ENCODE data around the gene ZNF782. TPM values are rescaled to one million over a fixed set of nuclear protein-coding genes. Genes with fewer than 3 reads are reported as not detected.

Gene ZNF782
- total and polyA plus RNA-seq, 2 donors from 2014 or later = 2.7 to 7.0 TPM

DNA sequence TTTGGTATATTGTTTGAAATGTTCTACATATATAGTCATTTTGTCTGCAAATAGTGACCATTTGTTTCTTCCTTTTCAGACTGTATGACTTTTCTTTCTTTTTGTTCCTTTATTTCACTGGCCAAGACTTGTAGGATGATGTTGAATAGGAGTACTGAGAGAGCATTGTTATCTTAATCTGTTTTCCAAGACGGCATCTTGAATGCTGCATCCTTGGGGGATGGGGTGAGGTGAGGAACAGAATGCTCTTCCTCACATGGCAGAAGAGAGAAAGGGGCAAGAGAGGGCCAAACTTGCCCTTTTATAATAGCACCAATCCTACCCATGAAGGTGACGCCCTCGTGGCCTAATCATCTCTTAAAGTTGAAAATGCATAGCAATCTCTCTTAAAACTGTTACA is 72.8 kb downstream of the ZNF782 start:
- DNase-seq (no peak), FAIRE-seq (no peak)
- H3K4me3 ChIP-seq (ENCODE audit: low read length in 3 of 3) = no peak overlapping the region
- intact Hi-C loops (cut with DNase I) = no loop called here
- no peak overlapping the region for H3K27ac ChIP-seq (ENCODE audit: low read depth in 2 of 2, low read length in 2 of 2)
- H3K9me3 ChIP-seq (ENCODE audit: control insufficient read depth in 2 of 3, insufficient read depth in 1 of 3, low read length in 3 of 3) = peaks cover 0 to 5% (median 0%) of the 10 kb centered on the region in 3 donors
- H3K36me3 ChIP-seq (ENCODE audit: control insufficient read depth in 2 of 3, insufficient read depth in 3 of 3, low read length in 3 of 3) = no peaks in the 10 kb centered on the region
- TF ChIP-seq, protein P1, sequence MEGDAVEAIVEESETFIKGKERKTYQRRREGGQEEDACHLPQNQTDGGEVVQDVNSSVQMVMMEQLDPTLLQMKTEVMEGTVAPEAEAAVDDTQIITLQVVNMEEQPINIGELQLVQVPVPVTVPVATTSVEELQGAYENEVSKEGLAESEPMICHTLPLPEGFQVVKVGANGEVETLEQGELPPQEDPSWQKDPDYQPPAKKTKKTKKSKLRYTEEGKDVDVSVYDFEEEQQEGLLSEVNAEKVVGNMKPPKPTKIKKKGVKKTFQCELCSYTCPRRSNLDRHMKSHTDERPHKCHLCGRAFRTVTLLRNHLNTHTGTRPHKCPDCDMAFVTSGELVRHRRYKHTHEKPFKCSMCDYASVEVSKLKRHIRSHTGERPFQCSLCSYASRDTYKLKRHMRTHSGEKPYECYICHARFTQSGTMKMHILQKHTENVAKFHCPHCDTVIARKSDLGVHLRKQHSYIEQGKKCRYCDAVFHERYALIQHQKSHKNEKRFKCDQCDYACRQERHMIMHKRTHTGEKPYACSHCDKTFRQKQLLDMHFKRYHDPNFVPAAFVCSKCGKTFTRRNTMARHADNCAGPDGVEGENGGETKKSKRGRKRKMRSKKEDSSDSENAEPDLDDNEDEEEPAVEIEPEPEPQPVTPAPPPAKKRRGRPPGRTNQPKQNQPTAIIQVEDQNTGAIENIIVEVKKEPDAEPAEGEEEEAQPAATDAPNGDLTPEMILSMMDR (IDR thresholded peaks at IDR 0.05; ENCODE audit: borderline replicate concordance, extremely low read depth, insufficient read depth) = no peak
- H3K9ac ChIP-seq (ENCODE audit: low read length in 3 of 3) = no peak overlapping the region
- no peaks in the 10 kb centered on the region for H3K27me3 ChIP-seq (ENCODE audit: control insufficient read depth, insufficient read depth, low read length)
- peaks cover 0 to 6% (median 0%) of the 10 kb centered on the region in 3 donors for H3K4me1 ChIP-seq (ENCODE audit: control insufficient read depth in 2 of 3, insufficient read depth in 2 of 3, low read depth in 1 of 3, low read length in 3 of 3)

DNA sequence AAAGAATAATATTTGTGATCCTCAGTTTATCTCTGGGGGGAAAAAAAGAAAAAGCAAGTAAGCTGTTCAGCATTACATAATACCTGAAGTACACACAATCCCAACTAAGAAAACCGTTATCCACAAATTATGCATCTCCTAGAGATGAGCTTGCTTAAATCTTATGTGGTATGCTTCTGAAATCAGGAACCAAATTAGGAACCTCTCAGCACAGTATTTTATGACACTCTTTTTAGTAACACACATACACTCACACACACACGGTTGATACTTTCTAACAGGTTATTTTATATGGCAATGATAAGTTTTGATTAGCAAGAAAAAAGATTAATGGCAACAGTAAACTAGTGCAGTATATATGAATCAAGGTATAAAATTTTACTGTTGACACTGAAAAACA is 75.2 kb downstream of the ZNF782 start:
- H3K9me3 ChIP-seq (ENCODE audit: control insufficient read depth in 2 of 3, insufficient read depth in 1 of 3, low read length in 3 of 3) = peaks cover 0 to 5% (median 0%) of the 10 kb centered on the region in 3 donors
- H3K4me1 ChIP-seq (ENCODE audit: control insufficient read depth in 2 of 3, insufficient read depth in 2 of 3, low read depth in 1 of 3, low read length in 3 of 3) = peaks cover 0 to 6% (median 0%) of the 10 kb centered on the region in 3 donors
- FAIRE-seq = no peak
- intact Hi-C loops (cut with DNase I) = no loop called here
- H3K36me3 ChIP-seq (ENCODE audit: control insufficient read depth in 2 of 3, insufficient read depth in 3 of 3, low read length in 3 of 3) = peaks cover 4 to 7% (median 7%) of the 10 kb centered on the region in 3 donors
- H3K4me3 ChIP-seq (ENCODE audit: low read length in 3 of 3) = no peak overlapping the region
- TF ChIP-seq, protein P1 (IDR thresholded peaks at IDR 0.05; ENCODE audit: borderline replicate concordance, extremely low read depth, insufficient read depth) = no peak
- H3K27ac ChIP-seq (ENCODE audit: low read depth in 2 of 2, low read length in 2 of 2) = no peak overlapping the region
- H3K27me3 ChIP-seq (ENCODE audit: control insufficient read depth, insufficient read depth, low read length) = no peaks in the 10 kb centered on the region
- H3K9ac ChIP-seq (ENCODE audit: low read length in 3 of 3) = no peak overlapping the region
- DNase-seq = no peak

DNA sequence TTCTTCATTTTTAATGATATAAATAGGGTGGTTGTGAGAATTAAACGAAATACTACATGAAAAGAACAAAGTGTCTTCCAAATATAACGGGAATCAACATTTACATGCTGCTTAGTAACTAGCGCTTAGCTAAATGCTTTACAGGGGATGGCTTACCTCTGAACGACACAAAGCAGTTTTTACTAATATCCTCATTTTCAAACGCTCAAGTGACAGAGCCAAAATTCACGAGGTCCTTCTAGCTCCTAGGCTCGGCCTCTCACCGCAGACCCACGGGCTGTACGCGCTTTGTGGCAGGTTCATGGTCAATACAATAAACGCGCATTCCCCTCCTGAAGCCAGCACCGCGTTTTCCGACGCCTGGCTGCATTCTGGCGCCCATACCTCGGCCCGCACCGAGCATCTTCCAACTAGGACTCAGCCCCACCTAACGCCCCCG is 76.9 kb downstream of the ZNF782 start:
- no peaks in the 10 kb centered on the region for H3K9me3 ChIP-seq (ENCODE audit: control insufficient read depth in 2 of 3, insufficient read depth in 1 of 3, low read length in 3 of 3)
- intact Hi-C loops (cut with DNase I) = no loop called here
- H3K9ac ChIP-seq (ENCODE audit: low read length in 3 of 3) = peak overlapping the region; percentile 41 to 94 (median 63)
- H3K27ac ChIP-seq (ENCODE audit: low read depth in 2 of 2, low read length in 2 of 2) = peak overlapping the region; percentile 41 to 44
- no peak for FAIRE-seq
- TF ChIP-seq, protein P1 (IDR thresholded peaks at IDR 0.05; ENCODE audit: borderline replicate concordance, extremely low read depth, insufficient read depth) = no peak
- peaks cover 4 to 11% (median 9%) of the 10 kb centered on the region in 3 donors for H3K36me3 ChIP-seq (ENCODE audit: control insufficient read depth in 2 of 3, insufficient read depth in 3 of 3, low read length in 3 of 3)
- H3K4me3 ChIP-seq (ENCODE audit: low read length in 3 of 3) = peak overlapping the region; percentile 72 to 98 (median 97)
- DNase-seq = no peak
- no peaks in the 10 kb centered on the region for H3K27me3 ChIP-seq (ENCODE audit: control insufficient read depth, insufficient read depth, low read length)
- H3K4me1 ChIP-seq (ENCODE audit: control insufficient read depth in 2 of 3, insufficient read depth in 2 of 3, low read depth in 1 of 3, low read length in 3 of 3) = peaks cover 0 to 6% (median 0%) of the 10 kb centered on the region in 3 donors

DNA sequence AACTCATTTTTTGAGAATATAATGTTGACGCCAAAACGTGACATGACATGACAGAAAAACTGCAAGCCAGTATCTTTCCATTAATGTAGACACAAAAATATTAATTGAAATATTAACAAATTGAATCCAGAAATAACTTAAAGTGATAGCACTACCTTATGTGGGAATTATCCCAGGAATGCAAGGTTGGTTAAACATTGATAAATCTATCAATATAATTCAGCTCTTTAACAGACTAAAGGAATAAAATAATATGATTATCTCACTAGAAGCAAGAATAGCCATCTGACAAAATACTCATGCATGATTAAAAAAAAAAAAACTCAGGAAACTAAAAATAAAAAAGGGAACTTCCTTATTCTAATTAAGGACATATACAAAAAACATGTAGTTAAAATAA is 83.2 kb downstream of the ZNF782 start:
- peaks cover 10 to 49% (median 22%) of the 10 kb centered on the region in 3 donors for H3K36me3 ChIP-seq (ENCODE audit: control insufficient read depth in 2 of 3, insufficient read depth in 3 of 3, low read length in 3 of 3)
- intact Hi-C loops (cut with DNase I) = no loop called here
- TF ChIP-seq, protein P1 (IDR thresholded peaks at IDR 0.05; ENCODE audit: borderline replicate concordance, extremely low read depth, insufficient read depth) = no peak
- no peaks in the 10 kb centered on the region for H3K4me1 ChIP-seq (ENCODE audit: control insufficient read depth in 2 of 3, insufficient read depth in 2 of 3, low read depth in 1 of 3, low read length in 3 of 3)
- H3K27ac ChIP-seq (ENCODE audit: low read depth in 2 of 2, low read length in 2 of 2) = no peak overlapping the region
- DNase-seq (no peak), FAIRE-seq (no peak)
- H3K4me3 ChIP-seq (ENCODE audit: low read length in 3 of 3) = no peak overlapping the region
- peaks cover 5 to 49% (median 26%) of the 10 kb centered on the region in 3 donors for H3K9me3 ChIP-seq (ENCODE audit: control insufficient read depth in 2 of 3, insufficient read depth in 1 of 3, low read length in 3 of 3)
- H3K9ac ChIP-seq (ENCODE audit: low read length in 3 of 3) = no peak overlapping the region
- no peaks in the 10 kb centered on the region for H3K27me3 ChIP-seq (ENCODE audit: control insufficient read depth, insufficient read depth, low read length)
